LoVo (cell line): ENCODE data around the gene STAT5A.
"Not testable (repeated sequence)": the region's sequence is repeated elsewhere in the genome, so short reads cannot be mapped to it uniquely, and the experiment has no call there.

Experiments used
- DNase-seq: peaks from one replicate; pipeline ENCODE4 v3.0.0-alpha.2; 2016; ENCODE audit warnings: low spot score

The STAT5A gene

DNA sequence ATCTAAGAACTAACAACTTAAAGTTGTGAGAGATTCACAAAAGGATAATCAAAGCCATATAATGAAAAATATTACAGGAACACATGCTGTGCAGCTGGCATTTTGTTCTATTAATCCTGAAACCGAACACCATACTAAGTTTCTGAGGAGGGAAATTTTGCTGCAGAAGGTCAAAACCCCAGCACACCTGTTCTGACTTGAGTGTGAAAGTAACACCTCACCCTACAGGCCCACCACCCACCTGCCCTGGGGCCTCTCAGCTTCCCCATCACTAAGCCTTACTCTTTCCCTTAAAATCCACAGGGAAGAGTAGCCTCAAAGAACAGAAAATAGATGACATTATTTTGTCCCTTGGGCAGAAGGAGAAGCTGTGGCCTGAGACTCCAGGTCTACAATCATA lies 44.8 kb downstream of the STAT5A start:
- DNase-seq = no peak

DNA sequence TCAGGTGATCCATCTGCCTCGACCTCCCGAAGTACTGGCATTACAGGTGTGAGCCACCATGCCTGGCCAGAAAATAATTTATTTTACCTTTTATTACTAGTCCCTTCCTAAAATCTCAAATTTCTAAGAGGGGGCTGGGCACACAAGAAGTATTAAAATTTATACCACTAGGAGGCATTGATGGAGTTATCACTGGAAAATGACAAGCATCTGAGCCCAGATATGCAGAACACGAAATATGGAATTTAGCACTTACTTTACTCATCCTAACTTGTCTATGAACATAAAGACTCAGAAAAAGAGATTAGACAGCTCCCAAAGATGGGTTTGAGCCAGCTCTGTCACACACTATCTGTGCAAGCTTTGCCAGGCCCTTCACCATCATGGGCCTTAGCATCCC lies 46.4 kb downstream of the STAT5A start:
- no peak for DNase-seq

DNA sequence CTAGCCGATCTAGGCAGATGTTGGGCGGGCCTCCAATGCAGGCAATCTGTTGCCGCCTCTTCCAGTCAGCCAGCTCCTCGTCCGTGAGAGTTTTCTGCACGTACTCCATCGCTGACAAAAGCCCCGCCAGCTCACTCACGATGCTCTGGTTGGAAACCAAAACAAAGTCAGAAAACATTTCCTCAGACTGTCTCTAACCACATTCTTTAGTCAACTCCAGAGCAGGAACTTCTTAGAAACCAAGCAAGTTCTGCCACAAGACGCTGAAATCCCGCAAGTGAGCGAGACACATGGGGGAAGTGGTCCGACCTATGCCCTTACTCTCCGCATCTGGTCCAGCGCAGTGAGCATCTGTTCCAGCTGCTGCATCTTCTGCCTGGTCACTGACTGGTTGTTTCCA lies 49.1 kb downstream of the STAT5A start:
- DNase-seq = no peak

DNA sequence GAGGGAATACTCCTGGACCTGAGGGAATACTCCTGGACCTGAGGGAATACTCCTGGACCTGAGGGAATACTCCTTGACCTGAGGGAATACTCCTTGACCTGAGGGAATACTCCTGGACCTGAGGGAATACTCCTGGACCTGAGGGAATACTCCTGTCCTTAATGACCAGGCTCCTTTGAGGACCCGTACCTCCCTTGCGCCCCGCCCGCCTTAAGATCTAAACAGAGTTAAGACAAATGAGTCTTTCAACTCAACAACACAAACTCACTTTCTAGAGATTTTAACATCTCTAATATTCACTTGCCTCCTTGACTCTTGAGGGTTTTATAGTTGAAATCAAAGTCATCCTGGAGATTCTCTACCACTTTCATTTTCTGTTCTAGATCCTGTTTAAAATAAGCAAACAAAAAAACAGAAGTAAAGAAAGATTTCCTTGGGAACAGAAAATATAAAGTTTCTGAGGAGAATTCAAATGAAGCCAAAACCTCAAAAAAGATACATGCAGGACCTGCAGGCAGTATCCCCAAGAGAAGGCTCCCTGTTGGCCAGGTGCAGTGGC lies 50.2 kb downstream of the STAT5A start:
- DNase-seq = no peak

DNA sequence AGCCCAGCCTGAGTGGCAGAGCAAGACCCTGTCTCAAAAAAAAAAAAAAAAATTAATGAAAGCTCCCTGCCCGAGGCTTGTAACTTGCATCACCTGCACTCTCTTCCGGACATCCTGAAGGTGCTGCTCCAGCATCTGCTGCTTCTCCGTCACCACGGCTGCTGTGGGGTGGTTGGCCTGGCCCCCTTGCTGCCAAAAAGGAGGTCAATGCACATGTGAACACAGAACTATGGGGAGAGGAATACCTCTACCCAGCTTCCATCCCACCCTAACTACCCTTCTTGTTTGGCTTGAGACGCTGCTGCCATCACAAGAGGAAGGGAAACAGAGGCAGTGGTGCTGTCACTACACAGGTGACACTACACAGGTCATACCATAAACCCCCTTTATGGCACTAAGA lies 50.9 kb downstream of the STAT5A start:
- no peak for DNase-seq

DNA sequence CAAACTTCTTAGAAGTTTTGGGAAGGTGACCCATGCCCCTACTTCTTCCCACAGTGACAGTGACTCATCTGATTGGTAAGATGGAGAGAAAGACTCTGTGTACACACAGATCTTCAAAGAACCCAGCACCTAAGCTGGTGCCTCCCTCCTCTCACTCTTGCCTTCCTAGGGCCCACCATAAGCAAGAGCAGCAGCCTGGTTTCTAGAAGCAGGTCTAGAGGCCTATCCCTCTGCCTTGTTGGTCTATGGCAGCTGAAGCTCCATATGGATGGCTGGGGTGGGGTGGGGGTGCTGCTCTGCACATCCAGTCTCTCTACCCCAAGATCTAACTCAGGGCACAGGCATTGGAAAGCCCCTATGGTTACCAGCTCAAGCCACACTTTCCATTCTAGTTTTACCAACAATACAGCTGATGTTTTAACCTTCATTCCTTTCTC lies 52.4 kb downstream of the STAT5A start:
- DNase-seq = no peak

DNA sequence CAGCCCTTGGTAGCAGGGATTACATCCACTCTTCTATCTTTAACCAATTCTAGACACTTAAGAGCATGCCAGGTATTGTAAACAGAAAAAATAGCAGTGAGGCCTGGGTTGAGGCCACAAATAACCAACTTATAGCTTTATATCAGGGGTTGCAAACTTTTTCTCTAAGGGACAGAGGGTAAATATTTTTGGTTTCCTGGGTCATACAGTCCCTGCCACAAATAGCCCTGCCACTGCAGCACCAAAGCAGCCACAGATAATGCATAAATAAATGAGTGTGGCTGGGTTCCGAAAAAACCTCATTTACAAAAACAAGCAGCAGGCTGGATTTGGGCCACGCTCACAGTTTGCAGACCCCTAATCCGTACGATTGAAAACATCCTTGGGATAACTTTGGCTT lies 53.3 kb downstream of the STAT5A start:
- DNase-seq = no peak

DNA sequence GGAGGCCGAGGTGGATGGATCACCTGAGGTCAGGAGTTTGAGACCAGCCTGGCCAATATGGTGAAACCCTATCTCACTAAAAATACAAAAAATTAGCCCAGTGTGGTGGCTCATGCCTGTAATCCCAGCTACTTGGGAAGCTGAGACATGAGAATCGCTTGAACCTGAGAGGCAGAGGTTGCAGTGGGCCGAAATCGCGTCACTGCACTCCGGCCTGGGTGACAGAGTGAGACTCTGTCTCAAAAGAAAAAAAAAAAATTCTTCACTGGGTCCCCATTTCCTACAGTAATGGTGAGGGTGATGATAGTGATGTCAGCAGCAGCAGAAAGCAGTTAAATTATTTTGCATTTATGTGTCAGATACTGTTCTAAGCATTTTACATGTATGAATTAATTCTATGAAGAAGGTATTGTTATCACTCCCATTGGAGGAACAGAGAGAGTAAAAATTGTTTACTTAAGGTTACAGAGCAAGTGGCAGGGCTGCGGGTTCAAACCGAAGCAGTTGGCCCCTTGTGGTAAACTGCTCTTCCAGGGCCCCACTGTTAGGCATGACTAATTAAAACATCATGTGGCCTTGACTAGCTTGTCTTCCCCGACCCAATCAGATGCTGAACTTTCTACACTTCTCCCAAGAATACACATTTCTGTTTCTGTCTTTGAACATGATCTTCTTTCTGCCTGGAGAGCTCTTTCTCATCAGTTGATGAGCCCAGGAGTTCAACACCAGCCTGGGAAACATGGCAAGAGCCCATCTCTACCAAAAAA lies 54.1 kb downstream of the STAT5A start:
- DNase-seq = no peak

DNA sequence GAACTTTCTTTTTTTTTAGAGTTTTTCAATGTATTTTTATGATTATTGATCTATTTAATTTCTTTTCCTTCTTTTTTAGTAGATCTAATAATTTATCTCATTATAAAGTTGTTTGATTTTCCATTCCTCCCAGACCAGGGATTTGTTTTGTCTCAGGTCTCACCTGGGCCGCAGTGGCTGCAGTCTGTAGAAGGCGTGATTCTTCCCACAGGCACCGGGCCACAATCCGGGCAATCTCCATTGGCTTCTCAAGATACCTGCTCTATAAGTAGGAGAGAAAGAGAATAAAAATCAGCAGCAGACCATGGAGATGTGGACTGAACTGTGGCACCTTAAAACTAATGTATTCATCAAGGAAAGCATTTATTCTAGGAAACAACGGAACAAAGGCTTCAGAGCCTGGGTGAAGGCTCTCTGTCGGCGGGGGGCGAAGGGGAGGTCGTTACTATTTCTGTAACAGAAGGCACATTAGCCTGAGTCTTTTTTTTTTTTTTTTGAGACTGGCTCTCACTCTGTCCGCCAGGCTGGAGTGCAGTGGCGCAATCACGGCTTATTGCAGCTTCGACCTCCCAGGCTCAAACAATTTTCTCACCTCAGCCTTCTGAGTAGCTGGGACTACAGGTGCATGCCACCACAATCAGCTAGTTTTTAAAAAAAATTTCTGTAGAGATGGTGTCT lies 57.2 kb downstream of the STAT5A start:
- no peak for DNase-seq

DNA sequence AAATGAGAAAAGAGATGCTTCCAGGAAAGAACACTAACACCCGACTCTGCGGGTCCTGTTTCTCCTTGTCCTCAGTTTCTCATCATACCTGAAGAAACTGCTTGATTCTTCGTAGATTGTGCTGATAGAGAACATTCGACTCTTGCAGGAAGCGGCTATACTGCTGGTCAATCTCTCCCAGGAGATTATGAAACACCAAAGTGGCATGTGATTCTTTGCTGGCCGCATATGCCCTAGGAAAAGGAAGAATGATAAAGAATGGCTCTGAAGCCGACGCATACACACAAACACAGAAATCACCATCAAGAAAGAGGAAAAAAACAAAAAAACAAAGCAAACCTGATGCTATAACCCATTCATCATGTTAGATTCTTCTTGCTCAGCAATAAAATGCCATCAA lies 58.2 kb downstream of the STAT5A start:
- no peak for DNase-seq

DNA sequence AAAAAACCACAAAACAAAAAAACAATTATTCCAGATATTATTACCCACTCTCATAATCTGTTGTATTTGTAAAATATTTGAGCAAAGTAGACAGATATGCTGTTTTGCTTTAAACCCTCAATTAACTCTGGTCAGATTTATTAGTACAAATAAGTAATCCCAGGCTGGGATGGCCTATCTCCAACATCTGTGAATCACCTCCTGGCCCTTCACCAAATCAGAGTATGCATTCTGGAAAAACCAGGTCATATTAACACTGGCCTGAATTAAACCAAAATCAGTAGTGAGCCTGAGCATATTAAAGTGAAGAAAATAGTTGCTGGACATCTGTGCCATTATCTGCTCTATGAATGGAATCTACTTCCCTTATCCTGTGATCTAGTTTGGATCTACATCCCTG lies 58.9 kb downstream of the STAT5A start:
- no peak for DNase-seq

DNA sequence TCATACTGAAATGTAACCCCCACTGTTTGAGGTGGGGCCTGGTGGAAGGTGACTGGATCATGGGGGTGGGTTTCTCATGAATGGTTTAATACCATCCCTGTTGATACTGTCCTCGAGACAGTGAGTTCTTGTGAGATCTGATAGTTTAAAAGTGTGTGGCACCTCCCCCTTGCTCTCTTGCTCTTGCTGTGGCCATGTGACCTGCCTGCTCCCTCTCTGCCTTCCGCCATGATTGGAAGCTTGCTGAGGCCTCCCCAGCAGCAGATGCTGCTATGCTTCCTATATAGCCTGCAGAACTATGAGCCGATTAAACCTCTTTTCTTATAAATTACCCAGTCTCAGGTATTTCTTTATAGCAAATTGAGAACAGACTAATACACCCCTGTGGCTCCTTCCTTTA lies 59.3 kb downstream of the STAT5A start:
- no peak for DNase-seq

DNA sequence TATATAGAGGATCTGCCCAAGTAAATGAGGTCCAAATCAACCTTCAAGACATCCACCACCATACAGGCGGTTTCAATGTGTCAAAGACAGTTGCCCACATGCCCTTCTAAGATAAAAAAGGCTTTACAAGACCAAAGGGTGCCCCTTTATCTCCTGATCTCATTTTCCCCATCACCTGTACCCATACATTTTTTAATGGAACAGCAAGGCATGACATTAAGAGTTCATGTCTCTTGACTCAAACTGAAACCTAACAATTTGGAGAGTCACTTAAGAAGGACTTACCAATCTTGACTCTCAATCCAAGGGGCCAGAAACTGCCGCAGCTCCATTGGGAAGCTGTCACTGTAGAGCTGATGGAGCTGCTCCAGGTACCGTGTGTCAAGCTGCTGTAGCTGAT lies 59.8 kb downstream of the STAT5A start:
- DNase-seq = no peak

DNA sequence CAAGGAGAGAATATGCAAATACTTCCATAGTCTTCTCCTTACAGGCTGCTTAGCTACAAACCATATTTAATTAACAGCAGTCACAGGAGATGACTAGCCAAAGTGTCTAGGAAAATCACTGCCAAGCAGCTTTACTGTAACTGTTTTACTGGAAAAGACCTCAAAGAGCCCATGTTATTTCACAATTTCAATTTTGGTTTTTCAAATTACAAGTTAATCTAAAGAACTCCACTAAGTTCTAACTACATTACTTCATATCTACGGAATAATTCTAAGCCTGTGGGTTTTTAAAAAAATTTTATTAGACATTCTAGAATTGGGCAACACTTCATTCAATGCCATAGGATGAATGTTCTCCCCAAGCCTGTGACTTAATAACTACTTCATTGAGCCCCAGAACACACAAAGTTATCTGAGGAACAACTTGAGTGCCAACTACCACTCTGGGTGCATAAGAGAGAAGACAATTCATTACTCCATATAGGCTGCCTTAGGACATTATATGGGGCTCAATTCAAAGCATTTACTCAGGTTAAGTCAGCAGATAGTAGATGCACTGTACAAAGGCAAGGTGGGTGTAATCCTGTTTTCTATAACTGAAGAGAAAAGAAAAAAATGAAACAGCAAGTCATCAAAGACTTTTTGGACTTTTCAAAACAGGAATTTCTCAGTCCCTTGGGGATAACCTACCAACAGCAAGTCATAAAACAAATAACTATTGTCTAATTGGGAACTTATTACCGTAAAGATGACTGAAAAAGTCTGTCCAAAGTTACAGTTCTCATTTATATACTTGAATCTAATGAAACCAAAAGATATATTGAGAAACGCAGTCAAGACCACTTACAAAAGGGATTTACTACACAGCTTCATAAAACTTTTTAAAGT lies 66.9 kb downstream of the STAT5A start:
- DNase-seq = no peak

DNA sequence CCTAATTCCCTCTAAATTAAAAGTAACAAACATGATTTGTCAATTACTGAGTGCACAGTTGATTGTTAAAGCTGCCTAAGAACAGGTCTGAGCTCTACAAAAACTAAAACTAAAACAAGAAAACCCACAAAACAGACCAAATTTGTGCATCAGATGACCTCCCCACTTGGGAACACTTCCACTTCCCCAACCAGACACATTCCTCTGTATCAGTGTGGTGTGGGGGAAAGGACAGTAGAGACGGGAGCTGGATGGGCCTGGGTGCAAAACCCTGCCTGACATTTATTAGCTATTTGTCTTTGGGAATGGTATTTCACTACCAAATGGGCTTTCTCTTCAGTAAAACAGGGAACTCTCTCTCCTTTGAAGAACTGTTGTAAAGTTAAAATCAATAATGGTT lies 70.1 kb downstream of the STAT5A start:
- DNase-seq = no peak

DNA sequence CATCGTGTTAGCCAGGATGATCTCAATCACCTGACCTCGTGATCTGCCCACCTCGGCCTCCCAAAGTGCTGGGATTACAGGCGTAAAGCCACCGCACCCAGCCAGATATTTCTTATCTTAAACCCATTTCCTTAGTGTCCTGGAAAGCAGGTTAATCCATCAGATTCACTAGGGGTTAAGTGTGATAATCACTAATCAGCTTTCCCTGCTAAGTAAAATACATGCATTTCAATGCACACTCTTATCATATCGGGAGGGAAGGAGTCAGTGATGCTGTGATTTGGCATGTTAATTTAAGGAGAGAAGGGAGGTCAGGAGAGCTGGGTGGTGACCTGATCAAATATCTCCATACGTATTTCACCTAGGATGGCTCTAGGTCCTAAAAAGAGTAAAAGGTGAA lies 70.8 kb downstream of the STAT5A start:
- no peak for DNase-seq

DNA sequence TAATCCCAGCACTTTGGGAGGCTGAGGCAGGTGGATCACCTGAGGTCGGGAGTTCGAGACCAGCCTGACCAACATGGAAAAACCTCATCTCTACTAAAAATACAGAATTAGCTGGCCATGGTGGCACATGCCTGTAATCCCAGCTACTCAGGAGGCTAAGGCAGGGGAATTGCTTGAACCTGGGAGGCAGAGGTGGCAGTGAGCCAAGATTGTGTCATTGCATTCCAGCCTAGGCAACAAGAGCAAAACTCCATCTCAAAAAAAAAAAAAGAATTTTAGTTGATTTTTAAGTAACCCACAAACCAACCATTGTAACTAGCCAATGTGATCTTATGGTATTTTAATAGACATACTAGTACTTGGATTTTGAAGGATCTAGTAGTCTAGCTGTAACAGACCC lies 72.1 kb downstream of the STAT5A start:
- not testable (repeated sequence) for DNase-seq
